ENCODE data around the gene EXOC6B.

The EXOC6B gene

DNA sequence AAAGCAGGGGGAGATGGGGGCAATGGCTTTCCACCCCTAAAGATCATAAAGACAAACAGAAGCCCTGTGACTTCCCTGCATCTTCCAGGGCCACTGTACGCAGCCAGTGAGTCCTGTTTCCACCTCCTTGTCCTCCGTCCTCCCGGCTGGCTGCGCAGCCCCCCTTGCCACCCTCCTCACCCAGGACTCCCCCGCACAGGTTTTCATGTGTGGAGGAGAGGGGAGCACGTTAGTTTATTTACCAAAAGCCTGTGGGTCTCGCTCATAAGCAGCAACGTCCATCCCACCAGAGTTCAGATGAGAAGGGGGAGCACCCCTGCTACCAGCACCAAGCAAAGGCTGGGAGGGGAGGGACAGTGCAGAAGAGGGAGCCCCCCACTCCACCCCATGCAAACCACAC lies 689.9 kb downstream of the EXOC6B start:
- Histone ChIP-seq H3K27ac (ENCODE audit: insufficient read depth, low read length, poor library complexity, severe bottlenecking) (no peak overlapping the region), H3K9me3 (ENCODE audit: control insufficient read depth, low read length) (no peaks in the 10 kb centered on the region), H3K27me3 (replicated peaks; ENCODE audit: control insufficient read depth, insufficient read depth, low read length, poor library complexity, severe bottlenecking) (no peaks in the 10 kb centered on the region), H3K4me3 (ENCODE audit: insufficient read depth, low read depth, low read length, poor library complexity, severe bottlenecking) (no peak overlapping the region), H3K4me1 (ENCODE audit: control insufficient read depth, insufficient read depth, low read length, poor library complexity, severe bottlenecking) (no peaks in the 10 kb centered on the region), H3K36me3 (ENCODE audit: control insufficient read depth, insufficient read depth, low read length) (no peaks in the 10 kb centered on the region)
- DNase-seq = no peak

DNA sequence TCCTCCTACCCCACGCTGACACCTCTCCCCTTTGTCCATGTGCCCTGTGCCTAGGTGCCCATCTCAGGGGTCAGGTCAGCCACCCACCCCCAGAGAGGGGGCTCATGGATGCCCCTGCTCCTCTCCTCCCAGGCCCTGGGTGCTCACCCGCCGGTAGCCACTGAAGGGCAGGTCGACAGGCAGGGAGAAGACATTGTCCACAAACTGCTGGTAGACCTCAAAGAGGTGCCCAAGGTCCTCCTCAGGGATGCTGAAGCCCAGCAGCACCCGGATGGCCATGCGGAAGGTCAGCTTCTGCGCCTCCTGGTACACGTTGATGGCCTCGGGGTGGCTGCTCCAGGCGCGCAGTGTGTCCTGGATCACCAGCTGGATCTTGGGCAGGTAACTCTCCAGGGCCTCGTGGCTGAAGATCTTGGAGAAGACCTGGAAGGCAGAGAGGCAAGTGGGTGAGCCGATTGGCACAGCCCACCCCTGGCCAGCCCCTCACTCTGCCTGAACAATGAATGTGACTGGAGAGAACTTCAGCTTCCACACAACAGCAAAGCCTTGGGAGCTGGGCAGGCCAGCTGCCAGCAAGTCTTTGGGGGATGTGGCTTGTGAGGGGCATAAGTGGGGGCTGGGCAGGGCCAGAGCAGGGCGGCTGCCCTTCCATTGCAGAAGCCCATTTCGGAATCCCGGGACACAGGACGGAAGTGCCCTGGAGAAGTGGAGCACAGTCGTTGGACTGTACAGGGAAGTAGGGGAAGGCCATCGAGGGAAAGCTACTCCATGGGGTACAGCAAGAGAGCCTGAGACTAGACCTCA lies 690.6 kb downstream of the EXOC6B start:
- H3K4me3 ChIP-seq (ENCODE audit: insufficient read depth, low read depth, low read length, poor library complexity, severe bottlenecking) = no peak overlapping the region
- H3K4me1 ChIP-seq (ENCODE audit: control insufficient read depth, insufficient read depth, low read length, poor library complexity, severe bottlenecking) = no peaks in the 10 kb centered on the region
- H3K27me3 ChIP-seq (replicated peaks; ENCODE audit: control insufficient read depth, insufficient read depth, low read length, poor library complexity, severe bottlenecking) = no peaks in the 10 kb centered on the region

DNA sequence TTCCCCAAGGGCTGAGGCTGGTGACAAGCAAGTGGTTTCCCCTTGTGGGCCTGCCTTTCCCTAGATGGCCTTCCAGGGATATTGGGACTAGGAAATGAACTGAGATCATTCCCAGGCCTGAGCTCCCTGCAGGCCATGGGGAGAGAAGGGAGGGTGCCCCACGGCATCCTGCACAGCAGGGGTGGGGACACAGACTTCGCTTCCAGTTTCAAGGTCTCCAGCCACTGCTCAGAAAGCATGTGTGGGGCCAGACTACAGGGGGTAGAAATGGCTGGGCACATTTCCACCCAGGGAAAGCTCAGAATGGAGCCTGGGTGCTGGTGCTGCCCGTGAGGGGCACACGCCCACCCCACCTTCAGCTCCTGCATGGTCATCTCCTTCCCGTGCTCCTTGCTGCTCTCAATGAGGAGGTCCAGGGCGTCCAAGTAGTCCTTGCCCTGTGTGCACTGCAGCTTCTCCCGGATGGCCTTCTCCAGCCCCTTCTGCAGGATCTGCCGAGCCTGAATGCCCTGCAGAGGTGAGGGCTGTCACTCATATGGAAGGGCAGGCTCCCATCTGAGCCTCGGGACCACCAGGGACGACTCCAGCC lies 691.3 kb downstream of the EXOC6B start:
- Histone ChIP-seq H3K4me1 (ENCODE audit: control insufficient read depth, insufficient read depth, low read length, poor library complexity, severe bottlenecking) (no peaks in the 10 kb centered on the region), H3K4me3 (ENCODE audit: insufficient read depth, low read depth, low read length, poor library complexity, severe bottlenecking) (no peak overlapping the region), H3K27ac (ENCODE audit: insufficient read depth, low read length, poor library complexity, severe bottlenecking) (no peak overlapping the region), H3K9me3 (ENCODE audit: control insufficient read depth, low read length) (no peaks in the 10 kb centered on the region), H3K36me3 (ENCODE audit: control insufficient read depth, insufficient read depth, low read length) (no peaks in the 10 kb centered on the region), H3K27me3 (replicated peaks; ENCODE audit: control insufficient read depth, insufficient read depth, low read length, poor library complexity, severe bottlenecking) (no peaks in the 10 kb centered on the region)
- DNase-seq = no peak

More for the DNA sequence above, 690.6 kb downstream of the EXOC6B start:
- Histone ChIP-seq H3K36me3 (ENCODE audit: control insufficient read depth, insufficient read depth, low read length) (no peaks in the 10 kb centered on the region), H3K9me3 (ENCODE audit: control insufficient read depth, low read length) (no peaks in the 10 kb centered on the region), H3K27ac (ENCODE audit: insufficient read depth, low read length, poor library complexity, severe bottlenecking) (no peak overlapping the region)
- DNase-seq = no peak

DNA sequence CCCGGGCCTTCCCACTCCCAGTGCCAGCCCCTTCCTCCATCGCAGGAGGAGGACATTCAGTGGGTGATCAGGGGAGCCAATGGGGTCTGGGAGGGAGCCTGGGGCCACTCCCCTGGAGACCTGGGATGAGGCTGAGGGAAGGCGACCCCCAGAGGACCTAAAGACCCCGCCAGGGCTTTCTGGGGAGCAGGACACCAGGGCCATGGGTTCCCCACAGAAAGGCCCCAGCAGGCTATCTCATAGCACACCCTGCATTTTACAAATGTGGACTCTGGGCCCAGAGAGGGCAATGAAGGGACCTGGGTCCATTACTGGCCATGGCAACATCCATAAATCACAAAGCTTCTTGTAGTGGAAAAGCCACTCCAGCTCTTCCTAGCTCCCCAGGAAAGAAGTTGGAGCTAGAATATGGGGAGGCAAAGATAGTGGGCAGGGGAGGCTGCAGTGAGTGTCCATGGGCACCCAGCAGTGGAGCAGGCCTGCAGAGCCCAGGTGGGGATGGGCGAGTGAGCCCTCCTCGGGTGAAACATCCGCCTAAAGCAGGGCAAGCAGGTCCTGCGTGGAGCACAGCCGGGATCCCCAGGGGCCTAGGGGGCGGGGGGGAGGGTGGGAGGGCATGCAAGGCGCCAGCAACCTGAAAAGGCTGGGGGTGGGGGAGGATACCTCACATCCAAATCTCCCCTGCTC lies 692.0 kb downstream of the EXOC6B start:
- no peak for DNase-seq
- no peaks in the 10 kb centered on the region for H3K27me3 ChIP-seq (replicated peaks; ENCODE audit: control insufficient read depth, insufficient read depth, low read length, poor library complexity, severe bottlenecking)
- no peaks in the 10 kb centered on the region for H3K4me1 ChIP-seq (ENCODE audit: control insufficient read depth, insufficient read depth, low read length, poor library complexity, severe bottlenecking)
- no peak overlapping the region for H3K27ac ChIP-seq (ENCODE audit: insufficient read depth, low read length, poor library complexity, severe bottlenecking)
- no peaks in the 10 kb centered on the region for H3K9me3 ChIP-seq (ENCODE audit: control insufficient read depth, low read length)
- H3K4me3 ChIP-seq (ENCODE audit: insufficient read depth, low read depth, low read length, poor library complexity, severe bottlenecking) = no peak overlapping the region
- H3K36me3 ChIP-seq (ENCODE audit: control insufficient read depth, insufficient read depth, low read length) = no peaks in the 10 kb centered on the region

DNA sequence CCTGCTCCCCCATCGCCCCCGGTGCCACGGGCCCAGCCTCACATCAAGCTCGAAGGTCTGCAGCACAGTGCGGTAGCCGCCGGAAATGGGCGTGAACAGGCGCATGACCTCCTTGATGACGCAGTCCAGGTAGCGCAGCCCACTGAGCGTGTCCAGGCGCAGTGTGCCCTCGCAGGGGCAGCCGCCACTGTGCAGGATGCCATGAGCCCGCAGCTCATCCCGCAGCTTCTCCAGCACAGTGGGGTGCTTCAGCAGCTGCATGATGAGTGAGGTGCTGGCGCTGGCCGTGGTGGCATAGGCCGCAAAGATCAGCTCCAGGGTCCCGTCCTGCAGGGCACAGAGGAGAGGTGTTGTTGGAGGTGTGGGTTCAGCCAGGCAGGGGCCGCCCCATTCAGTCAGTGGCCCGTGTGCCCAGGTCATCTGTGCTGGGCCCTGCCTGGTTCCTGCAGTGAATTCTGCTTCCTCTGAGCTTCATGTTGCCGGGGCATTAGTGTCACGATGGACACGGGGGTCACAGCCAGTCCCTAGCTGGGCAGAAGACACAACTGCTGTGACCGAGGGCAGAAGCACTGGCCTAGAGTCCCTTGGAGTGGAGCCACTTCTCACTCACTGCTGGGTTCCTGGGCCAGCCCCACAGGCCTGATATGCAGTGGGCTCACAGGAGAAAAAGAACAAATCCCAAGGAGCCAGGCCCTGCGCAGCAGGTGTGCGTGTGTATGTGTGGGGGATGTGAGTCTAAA lies 692.7 kb downstream of the EXOC6B start:
- H3K9me3 ChIP-seq (ENCODE audit: control insufficient read depth, low read length) = no peaks in the 10 kb centered on the region
- H3K4me3 ChIP-seq (ENCODE audit: insufficient read depth, low read depth, low read length, poor library complexity, severe bottlenecking) = no peak overlapping the region
- no peak for DNase-seq
- H3K27ac ChIP-seq (ENCODE audit: insufficient read depth, low read length, poor library complexity, severe bottlenecking) = no peak overlapping the region
- no peaks in the 10 kb centered on the region for H3K36me3 ChIP-seq (ENCODE audit: control insufficient read depth, insufficient read depth, low read length)
- H3K27me3 ChIP-seq (replicated peaks; ENCODE audit: control insufficient read depth, insufficient read depth, low read length, poor library complexity, severe bottlenecking) = no peaks in the 10 kb centered on the region
- no peaks in the 10 kb centered on the region for H3K4me1 ChIP-seq (ENCODE audit: control insufficient read depth, insufficient read depth, low read length, poor library complexity, severe bottlenecking)

DNA sequence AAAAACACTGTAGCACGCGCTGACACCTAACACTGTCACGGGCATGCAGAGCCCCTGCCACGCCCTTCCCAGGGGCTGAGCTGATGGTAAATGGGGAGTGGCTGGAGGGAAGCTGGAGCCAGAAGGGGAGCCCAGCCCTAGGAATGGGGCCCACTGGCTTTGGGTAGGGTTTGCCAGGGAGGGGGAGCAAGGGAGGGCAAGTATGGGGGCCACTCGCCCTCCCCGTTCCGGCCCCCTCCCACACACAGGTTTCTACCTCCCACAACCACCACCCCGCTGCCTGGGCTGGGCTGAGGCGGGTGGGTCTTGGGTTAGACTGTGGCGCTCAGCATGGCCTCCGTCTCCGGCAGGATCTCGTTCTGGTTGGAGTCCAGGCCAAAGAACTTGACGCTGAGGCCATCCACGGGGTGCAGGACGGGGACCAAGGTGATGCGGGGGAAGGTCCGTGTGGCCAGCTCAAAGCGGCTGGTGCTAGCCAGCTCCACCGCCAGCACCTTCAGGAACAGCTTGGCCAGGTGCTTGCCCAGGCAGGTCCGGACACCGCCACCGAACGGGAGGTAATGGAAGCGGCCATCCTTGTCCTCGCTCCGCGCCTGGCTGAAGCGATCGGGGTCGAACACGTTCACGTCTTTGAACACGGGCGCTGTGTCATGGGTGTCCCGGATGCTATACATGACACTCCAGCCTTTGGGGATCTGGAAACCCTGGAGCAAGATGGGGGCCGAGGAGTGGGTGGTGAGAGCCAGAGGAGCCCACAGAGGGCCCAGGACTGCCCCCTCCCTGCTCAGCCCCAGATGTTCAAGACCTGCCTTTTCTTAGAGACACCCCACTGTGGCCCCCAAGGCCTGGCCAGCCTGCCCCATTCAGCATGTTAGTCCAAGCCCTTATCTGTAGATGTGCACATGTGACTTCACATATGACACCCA lies 693.7 kb downstream of the EXOC6B start:
- H3K9me3 ChIP-seq (ENCODE audit: control insufficient read depth, low read length) = no peaks in the 10 kb centered on the region
- H3K4me3 ChIP-seq (ENCODE audit: insufficient read depth, low read depth, low read length, poor library complexity, severe bottlenecking) = no peak overlapping the region
- no peaks in the 10 kb centered on the region for H3K4me1 ChIP-seq (ENCODE audit: control insufficient read depth, insufficient read depth, low read length, poor library complexity, severe bottlenecking)
- DNase-seq = no peak
- no peaks in the 10 kb centered on the region for H3K27me3 ChIP-seq (replicated peaks; ENCODE audit: control insufficient read depth, insufficient read depth, low read length, poor library complexity, severe bottlenecking)
- no peaks in the 10 kb centered on the region for H3K36me3 ChIP-seq (ENCODE audit: control insufficient read depth, insufficient read depth, low read length)
- no peak overlapping the region for H3K27ac ChIP-seq (ENCODE audit: insufficient read depth, low read length, poor library complexity, severe bottlenecking)

DNA sequence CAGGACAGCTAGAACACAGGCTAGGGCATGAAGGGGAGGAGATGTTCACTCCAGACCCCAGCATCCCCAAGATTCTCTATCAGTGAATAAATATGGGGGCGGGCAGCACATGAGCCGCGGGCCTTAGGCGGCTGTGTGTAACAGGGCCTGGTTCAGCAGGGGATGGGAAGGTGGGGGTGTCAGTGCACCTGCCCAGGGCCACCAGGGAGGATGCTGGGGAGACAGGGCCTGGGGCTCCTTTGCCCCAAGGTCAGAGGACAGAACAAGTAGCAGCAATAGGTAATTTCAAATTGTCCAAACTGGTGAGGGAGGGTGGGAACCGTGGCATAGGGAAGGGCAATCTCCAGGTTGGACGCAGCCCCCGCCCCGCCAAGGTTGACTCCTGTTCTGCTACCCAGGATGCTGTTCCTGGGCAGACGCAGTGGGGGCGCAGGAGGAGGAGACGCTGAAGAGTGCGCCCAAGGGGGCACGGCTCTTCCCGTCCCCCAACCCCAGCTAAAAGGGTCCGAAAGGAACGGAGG lies 694.4 kb downstream of the EXOC6B start:
- Histone ChIP-seq H3K36me3 (ENCODE audit: control insufficient read depth, insufficient read depth, low read length) (no peaks in the 10 kb centered on the region), H3K27ac (ENCODE audit: insufficient read depth, low read length, poor library complexity, severe bottlenecking) (no peak overlapping the region), H3K4me3 (ENCODE audit: insufficient read depth, low read depth, low read length, poor library complexity, severe bottlenecking) (no peak overlapping the region), H3K27me3 (replicated peaks; ENCODE audit: control insufficient read depth, insufficient read depth, low read length, poor library complexity, severe bottlenecking) (no peaks in the 10 kb centered on the region), H3K9me3 (ENCODE audit: control insufficient read depth, low read length) (no peaks in the 10 kb centered on the region), H3K4me1 (ENCODE audit: control insufficient read depth, insufficient read depth, low read length, poor library complexity, severe bottlenecking) (no peaks in the 10 kb centered on the region)
- no peak for DNase-seq

DNA sequence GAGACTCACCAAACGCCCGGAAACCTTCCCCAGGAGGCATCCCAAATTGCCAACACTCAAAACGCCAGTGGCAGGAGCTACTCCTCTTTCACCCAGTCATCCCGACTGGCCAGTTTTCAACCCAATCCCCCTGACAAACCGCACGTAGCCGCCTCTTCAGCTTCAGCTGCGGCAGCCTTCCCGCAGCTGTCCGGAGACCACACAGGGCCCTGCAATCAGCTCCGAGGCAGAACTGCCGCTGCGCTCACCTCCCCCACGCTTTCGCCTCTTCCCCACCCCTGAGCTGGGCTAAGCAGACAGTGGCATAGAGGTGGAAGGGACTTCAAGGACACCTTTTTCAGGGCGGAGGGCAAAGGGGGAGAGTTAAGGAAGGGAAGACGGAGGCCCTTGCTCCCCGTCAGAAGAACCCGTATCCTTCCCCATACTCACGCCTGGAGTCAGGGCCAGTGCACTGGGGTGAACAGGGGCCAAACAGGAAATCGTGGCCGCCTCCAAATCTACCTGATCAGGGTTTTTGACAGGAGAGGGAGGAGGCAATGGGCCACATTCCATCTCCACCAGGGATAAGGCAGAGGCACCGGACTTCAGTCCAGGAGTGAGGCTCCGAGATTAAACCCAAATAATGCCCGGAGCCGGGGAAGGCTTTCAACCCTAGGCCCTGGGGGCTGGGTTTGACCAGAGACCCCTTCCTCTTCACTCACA lies 695.0 kb downstream of the EXOC6B start:
- no peak overlapping the region for H3K27ac ChIP-seq (ENCODE audit: insufficient read depth, low read length, poor library complexity, severe bottlenecking)
- H3K36me3 ChIP-seq (ENCODE audit: control insufficient read depth, insufficient read depth, low read length) = no peaks in the 10 kb centered on the region
- DNase-seq = no peak
- H3K4me1 ChIP-seq (ENCODE audit: control insufficient read depth, insufficient read depth, low read length, poor library complexity, severe bottlenecking) = no peaks in the 10 kb centered on the region
- H3K9me3 ChIP-seq (ENCODE audit: control insufficient read depth, low read length) = no peaks in the 10 kb centered on the region
- H3K4me3 ChIP-seq (ENCODE audit: insufficient read depth, low read depth, low read length, poor library complexity, severe bottlenecking) = no peak overlapping the region
- no peaks in the 10 kb centered on the region for H3K27me3 ChIP-seq (replicated peaks; ENCODE audit: control insufficient read depth, insufficient read depth, low read length, poor library complexity, severe bottlenecking)

All from effector memory CD4-positive, alpha-beta T cell (primary cell).